ENCODE measurements around the gene RELN.

GRCh38 chr7:103706805-103707204 lies 282.7 kb downstream of the RELN start:
- TF ChIP-seq CTCF (conservative IDR thresholded peaks at IDR 0.05; ENCODE audit: low read length): no peak
- TF ChIP-seq EZH2phosphoT487 (IDR thresholded peaks at IDR 0.05; ENCODE audit: borderline replicate concordance): no peak
